Naive B cell (primary cell): ENCODE data around the gene CDRT4. TPM values are rescaled to one million over a fixed set of nuclear protein-coding genes. Genes with fewer than 3 reads are reported as not detected.

Source experiments
- ATAC-seq, 2 donors: fragments of 150-1000 bp; cut with Tn5 transposase; 2 replicates each; pipeline ENCODE4 v1.10.0; 2021; ENCODE audit warnings: low read depth in 2 of 2, mild to moderate bottlenecking in 2 of 2, moderate library complexity in 2 of 2
- DNase-seq: peaks from one replicate; pipeline ENCODE4 v3.0.0; 2022
- H3K27ac Mint-ChIP-seq, 6 donors: one replicate each; pipeline ENCODE4 v1.8.0; 2020 to 2022; ENCODE audit warnings: mild to moderate bottlenecking in 6 of 6, mixed read lengths in 6 of 6, moderate library complexity in 5 of 6, inconsistent platforms in 2 of 6
- H3K27me3 Mint-ChIP-seq, 3 donors: one replicate each; pipeline ENCODE4 v1.8.0; 2021 to 2022; ENCODE audit warnings: mixed read lengths in 3 of 3, mild to moderate bottlenecking in 1 of 3
- H3K36me3 Mint-ChIP-seq, 2 donors: one replicate each; pipeline ENCODE4 v1.8.0; 2020 to 2022; ENCODE audit warnings: mixed read lengths in 2 of 2, inconsistent platforms in 1 of 2, mild to moderate bottlenecking in 1 of 2
- H3K4me1 Mint-ChIP-seq, 3 donors: one replicate each; pipeline ENCODE4 v1.8.0; 2020 to 2022; ENCODE audit warnings: mixed read lengths in 3 of 3, inconsistent platforms in 1 of 3, mild to moderate bottlenecking in 1 of 3, moderate library complexity in 1 of 3
- H3K4me3 Mint-ChIP-seq, 8 donors: one replicate each; pipeline ENCODE4 v1.8.0; 2020 to 2022; ENCODE audit warnings: mild to moderate bottlenecking in 8 of 8, mixed read lengths in 8 of 8, moderate library complexity in 8 of 8, inconsistent platforms in 2 of 8
- H3K9me3 Mint-ChIP-seq, 7 donors: one replicate each; pipeline ENCODE4 v1.8.0; 2020 to 2022; ENCODE audit warnings: mixed read lengths in 7 of 7, mild to moderate bottlenecking in 5 of 7, inconsistent platforms in 2 of 7, moderate library complexity in 1 of 7
- polyA plus RNA-seq, 6 donors: library from polyadenylated mRNA; unstranded; fragments of 300-500 nt; fragmentation: Illumina TruSeq; gene quantifications; one replicate each; pipeline ENCODE4 v1.2.3, GENCODE V29; 2021; ENCODE audit warnings: low read depth in 6 of 6

CDRT4 gene
- polyA plus RNA-seq, 6 donors from 2014 or later: 0.37 to 1.7 TPM; not detected in 4

DNA sequence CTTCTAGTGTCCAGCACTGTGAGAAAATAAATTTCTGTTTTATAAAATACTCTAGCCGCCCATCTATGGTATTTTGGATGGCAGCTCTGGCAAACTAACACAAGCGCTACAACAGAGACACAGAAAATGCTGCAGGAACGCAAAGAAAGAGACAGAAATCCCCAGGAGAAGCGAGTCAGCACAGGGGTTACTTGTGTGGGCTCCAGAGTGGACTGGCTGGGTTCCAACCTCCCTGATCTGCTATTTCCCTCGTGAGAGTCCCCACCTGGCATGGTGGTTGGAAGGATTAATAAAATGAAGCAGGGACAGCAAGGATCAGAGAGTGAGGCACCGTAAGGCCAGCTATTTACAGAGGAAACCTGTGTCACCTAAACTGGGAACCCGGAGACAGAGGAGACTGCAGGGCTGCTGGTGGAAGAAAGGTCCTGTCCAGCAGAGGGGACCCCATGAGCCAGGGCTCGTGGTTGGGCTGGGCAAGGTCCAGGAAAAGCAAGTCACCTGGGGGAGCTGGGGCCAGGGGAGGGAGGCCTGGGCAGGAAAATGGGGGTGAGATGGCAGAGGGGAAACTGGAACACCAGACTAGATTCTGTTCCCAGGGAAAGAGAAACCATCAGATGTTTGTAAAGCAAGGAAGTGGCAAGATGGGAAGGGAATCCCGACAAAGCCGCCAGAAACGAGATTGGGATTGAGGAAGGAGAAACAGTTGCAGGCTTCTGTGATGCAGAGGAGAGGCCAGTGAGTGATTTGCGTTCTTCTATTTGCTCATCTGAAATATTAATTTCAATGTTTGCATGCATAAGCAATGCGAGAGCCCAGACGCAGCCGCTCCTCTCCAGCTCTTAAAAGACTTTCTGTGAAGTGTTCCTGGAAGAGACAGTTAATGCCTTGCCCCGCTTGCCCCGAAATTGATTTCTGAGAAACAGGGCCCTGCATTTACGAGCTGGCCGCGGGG, 63.0 kb downstream of the CDRT4 start:
- Mint-ChIP-seq H3K27me3 (peaks cover 4 to 10% (median 5%) of the 10 kb centered on the region in 3 donors), H3K27ac (no peak overlapping the region), H3K9me3 (no peaks in the 10 kb centered on the region), H3K36me3 (no peaks in the 10 kb centered on the region), H3K4me1 (no peaks in the 10 kb centered on the region), H3K4me3 (peak overlapping the region in 1 of 8 donors; percentile 52)
- DNase-seq: no peak
- no peak for ATAC-seq

DNA sequence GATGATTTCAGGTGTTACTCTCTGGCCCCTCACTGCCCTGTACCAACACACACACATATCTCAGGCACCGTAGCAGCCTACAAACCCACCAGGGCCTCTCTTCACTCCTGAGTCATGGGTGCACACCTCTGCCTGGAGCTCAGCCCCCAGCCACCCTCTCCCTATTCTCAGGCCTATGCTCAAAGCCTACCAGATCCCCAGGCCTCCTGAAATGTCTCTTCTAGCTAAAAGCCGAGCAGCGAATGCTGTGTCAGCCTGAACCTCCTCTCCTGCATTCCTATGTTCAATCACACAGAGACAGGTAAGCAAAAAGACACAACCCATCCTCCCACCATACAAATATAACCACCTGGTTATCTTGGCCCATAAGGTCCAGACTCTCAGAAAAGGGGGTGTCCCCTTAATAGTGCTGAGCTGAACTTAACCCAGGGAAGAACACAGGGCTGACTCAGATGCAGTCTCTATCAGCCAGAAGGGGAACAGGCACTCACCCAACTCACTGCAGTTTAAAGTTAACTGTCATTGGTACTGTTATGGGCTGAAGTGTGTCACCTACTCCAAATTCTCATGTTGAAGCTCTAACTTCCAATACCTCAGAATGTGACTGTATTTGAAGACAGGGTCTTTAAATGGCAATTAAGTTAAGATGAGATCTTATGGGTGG, 64.0 kb downstream of the CDRT4 start:
- H3K9me3 Mint-ChIP-seq: no peaks in the 10 kb centered on the region
- H3K27me3 Mint-ChIP-seq: peaks cover 4 to 20% (median 5%) of the 10 kb centered on the region in 3 donors
- no peak for DNase-seq
- ATAC-seq: no peak
- no peak overlapping the region for H3K27ac Mint-ChIP-seq
- no peaks in the 10 kb centered on the region for H3K36me3 Mint-ChIP-seq
- H3K4me1 Mint-ChIP-seq: no peaks in the 10 kb centered on the region
- peak overlapping the region in 1 of 8 donors; percentile 26 for H3K4me3 Mint-ChIP-seq

DNA sequence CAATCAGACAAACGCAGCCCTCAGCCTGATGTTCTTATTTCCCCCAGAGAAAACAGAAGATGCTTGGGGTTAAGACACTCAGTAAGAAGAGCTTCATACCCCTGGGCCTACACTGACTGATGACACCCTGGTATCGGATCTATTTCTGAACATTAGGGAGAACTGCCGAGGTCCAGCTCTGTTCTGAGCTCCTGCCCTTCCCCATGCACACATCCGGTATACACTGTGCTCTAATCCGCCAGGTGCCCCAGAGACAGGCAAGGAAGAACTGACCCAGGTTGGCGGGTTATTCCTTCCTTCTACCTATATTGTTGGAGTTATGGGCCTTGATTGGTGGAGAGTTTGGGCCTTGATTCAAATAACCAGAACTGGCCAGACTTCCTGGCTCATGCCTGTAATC, 68.0 kb downstream of the CDRT4 start:
- Mint-ChIP-seq H3K36me3 (no peaks in the 10 kb centered on the region), H3K4me3 (no peak overlapping the region), H3K27me3 (peaks cover 4 to 30% (median 13%) of the 10 kb centered on the region in 3 donors), H3K4me1 (no peaks in the 10 kb centered on the region), H3K9me3 (no peaks in the 10 kb centered on the region), H3K27ac (no peak overlapping the region)
- DNase-seq (no peak), ATAC-seq (no peak)

DNA sequence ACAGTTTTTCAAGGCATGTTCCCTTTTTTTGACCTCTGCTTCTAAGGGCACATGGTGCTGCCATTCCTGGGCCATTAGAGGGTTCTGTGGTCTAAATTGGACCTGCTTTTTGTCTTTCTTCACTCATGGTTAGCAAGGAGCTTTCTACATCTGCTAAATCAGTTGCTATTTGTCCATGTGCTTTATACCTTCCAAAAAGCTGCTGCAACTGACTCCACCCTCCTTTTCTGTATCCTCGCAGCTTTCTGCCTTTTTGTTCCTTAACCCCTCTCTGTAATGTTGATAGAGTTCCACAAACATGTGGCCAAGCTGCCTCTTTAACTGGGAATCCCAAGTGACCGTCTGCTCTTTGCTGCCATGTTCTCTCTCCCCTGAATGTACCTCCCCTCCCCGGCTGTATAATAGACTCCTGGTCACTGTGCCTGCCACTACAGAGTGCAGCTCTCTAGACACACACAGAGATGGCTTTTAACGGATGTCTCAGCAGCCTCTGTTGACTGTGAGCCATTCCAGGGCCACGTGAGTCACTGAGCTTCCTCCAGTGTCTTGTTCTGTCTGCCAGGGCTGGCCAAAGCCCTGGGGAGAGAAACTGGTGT, 68.6 kb downstream of the CDRT4 start:
- H3K27ac Mint-ChIP-seq: peak overlapping the region in 1 of 6 donors; percentile 8
- peak overlapping the region in 1 of 8 donors; percentile 39 for H3K4me3 Mint-ChIP-seq
- no peaks in the 10 kb centered on the region for H3K36me3 Mint-ChIP-seq
- ATAC-seq (no peak), DNase-seq (no peak)
- H3K4me1 Mint-ChIP-seq: no peaks in the 10 kb centered on the region
- H3K9me3 Mint-ChIP-seq: no peaks in the 10 kb centered on the region
- H3K27me3 Mint-ChIP-seq: peaks cover 5 to 28% (median 13%) of the 10 kb centered on the region in 3 donors

DNA sequence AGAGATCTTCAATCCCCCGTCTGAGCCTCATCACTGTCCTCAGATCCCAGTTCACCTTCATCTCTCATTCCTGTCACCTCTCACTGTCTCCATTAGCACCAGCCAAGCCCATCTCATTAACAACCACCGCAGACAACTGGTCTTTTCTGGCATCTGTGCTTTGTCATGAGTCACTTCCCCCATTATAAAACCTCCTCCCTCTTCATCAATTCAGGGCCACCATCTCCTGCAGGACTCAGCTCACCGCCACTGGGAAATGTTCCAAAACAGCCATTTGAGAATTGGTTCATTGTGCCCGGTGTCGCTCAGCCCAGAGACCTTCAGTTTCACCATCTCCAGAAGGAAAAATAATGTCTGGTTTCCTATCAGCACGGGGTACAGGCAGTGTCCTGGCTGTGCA, 69.1 kb downstream of the CDRT4 start:
- H3K27ac Mint-ChIP-seq: no peak overlapping the region
- DNase-seq (no peak), ATAC-seq (no peak)
- H3K27me3 Mint-ChIP-seq: peaks cover 9 to 28% (median 14%) of the 10 kb centered on the region in 3 donors
- no peaks in the 10 kb centered on the region for H3K36me3 Mint-ChIP-seq
- peak overlapping the region in 1 of 8 donors; percentile 11 for H3K4me3 Mint-ChIP-seq
- H3K4me1 Mint-ChIP-seq: no peaks in the 10 kb centered on the region
- no peaks in the 10 kb centered on the region for H3K9me3 Mint-ChIP-seq

DNA sequence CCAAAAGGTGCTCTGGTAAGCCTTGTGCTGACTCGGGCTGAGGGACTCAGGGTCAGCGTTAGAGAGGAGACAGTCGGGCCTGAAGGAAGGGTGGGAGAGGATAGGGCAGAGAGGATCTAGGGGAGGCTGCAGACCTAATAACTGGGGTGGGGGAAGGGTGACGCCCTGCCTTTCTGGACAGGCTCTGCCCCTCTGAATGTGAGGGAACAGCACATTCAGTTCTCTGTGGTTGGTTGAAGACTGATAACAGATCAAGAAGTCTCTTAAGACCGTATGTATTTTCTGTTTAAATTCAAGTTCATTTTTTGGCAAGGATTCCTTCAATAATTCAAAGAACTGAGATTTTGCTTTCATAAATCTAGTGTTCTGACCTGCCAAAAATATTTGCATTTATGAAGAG, 69.8 kb downstream of the CDRT4 start:
- no peak overlapping the region for H3K4me3 Mint-ChIP-seq
- H3K36me3 Mint-ChIP-seq: no peaks in the 10 kb centered on the region
- no peaks in the 10 kb centered on the region for H3K4me1 Mint-ChIP-seq
- ATAC-seq: no peak
- DNase-seq: no peak
- no peaks in the 10 kb centered on the region for H3K9me3 Mint-ChIP-seq
- peaks cover 9 to 30% (median 14%) of the 10 kb centered on the region in 3 donors for H3K27me3 Mint-ChIP-seq
- no peak overlapping the region for H3K27ac Mint-ChIP-seq

DNA sequence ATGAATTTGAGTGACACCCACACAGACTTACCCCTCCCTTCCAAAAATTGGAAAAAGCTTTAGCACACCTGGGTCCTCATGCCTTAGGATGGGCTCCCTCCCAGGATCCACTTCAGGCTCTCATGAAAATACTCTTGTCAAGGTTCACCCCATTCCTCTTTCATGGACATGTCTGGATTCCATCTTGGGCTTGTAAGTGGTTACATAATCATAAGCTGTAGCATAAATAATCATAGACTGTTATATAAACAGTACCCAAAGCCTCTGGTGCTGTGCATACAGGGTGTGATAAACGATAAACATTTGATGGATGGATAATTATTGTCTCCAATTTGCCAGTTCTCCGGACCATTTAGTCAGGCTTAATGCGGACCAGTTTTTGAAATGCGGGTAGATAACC, 72.3 kb downstream of the CDRT4 start:
- peaks cover 0 to 3% (median 0%) of the 10 kb centered on the region in 7 donors for H3K9me3 Mint-ChIP-seq
- no peaks in the 10 kb centered on the region for H3K36me3 Mint-ChIP-seq
- ATAC-seq (no peak), DNase-seq (no peak)
- H3K4me3 Mint-ChIP-seq: no peak overlapping the region
- no peaks in the 10 kb centered on the region for H3K4me1 Mint-ChIP-seq
- no peak overlapping the region for H3K27ac Mint-ChIP-seq
- H3K27me3 Mint-ChIP-seq: peaks cover 6 to 30% (median 14%) of the 10 kb centered on the region in 3 donors

DNA sequence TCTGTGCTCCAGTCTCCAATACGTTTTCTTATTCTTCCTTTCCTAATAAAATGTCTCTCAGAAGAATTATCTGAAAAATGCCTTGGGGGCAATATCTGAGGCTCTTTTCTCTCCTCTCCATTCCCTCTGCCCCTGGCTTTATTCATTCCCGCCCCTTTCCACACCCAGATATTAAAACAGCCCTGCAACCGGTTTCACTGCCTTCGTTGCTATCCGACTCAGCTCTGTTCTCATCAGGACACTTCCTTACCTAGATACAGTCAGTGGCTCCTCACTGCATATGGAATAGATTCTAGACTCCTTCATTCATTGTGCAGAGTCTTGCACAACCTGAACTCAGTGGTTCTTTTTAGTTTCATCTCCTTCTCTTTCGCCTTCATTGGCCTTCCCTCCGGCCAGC, 74.0 kb downstream of the CDRT4 start:
- Mint-ChIP-seq H3K27ac (no peak overlapping the region), H3K4me3 (no peak overlapping the region), H3K36me3 (no peaks in the 10 kb centered on the region), H3K4me1 (no peaks in the 10 kb centered on the region), H3K27me3 (peaks cover 12 to 21% (median 18%) of the 10 kb centered on the region in 3 donors), H3K9me3 (peaks cover 0 to 5% (median 0%) of the 10 kb centered on the region in 7 donors)
- DNase-seq (no peak), ATAC-seq (no peak)

DNA sequence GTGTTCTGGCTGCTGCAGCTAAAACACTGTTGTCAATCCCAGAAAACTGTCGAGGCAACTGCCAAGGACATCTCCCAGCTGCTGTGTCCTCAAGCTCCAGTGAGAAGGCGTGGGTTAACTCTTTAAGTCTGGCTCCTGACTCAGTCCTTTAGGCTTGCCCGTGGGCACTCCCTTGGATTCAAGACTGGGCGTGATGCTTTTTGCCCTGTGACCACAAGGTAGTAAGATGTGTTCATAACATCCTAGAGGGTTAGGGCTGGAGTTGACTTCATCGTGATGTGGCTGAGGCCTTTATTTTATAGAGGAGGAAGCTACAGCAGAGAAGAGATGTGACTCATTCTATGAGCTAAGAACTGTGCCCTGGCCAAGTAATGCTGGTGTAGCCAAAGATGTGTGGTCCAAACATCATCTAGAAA, 75.1 kb downstream of the CDRT4 start:
- no peak for DNase-seq
- Mint-ChIP-seq H3K36me3 (no peaks in the 10 kb centered on the region), H3K27ac (no peak overlapping the region), H3K4me1 (no peaks in the 10 kb centered on the region), H3K4me3 (no peak overlapping the region), H3K27me3 (peaks cover 12 to 18% (median 18%) of the 10 kb centered on the region in 3 donors), H3K9me3 (peaks cover 0 to 5% (median 0%) of the 10 kb centered on the region in 7 donors)
- no peak for ATAC-seq

DNA sequence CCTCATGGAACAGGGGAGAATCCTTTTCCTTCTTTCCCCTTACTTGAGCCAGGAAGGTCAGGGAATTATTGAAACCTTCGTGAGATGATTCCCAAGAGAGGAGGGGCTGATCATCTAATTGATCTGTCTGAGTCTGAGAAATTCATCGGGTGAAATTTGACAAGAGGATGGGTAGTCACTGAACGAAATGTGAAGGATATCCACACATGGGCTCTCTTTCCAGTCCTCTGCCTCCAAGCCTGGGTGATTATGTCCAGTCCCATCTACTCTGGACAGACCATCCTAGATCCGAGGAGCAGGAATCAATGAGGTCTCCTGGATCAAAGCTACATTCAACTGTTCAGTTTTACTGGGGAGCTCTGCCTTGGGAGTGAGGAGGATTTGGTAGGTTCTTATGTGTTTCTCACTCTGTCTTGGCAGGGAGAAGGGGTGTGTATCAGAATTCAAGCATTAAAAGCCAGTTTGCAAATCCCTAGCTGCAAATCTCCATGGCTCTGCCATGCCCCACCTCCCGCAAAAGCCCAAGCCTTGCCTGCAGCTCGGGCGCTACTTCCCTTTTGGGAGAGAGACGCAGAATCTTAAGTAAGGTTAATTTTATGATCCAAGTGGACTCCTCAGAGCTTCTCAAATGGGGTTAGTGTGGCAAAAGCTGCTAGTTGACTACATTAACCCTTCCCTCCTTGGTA, 78.9 kb downstream of the CDRT4 start:
- Mint-ChIP-seq H3K4me1 (no peaks in the 10 kb centered on the region), H3K27me3 (peaks cover 5 to 19% (median 12%) of the 10 kb centered on the region in 3 donors), H3K9me3 (peaks cover 0 to 11% (median 3%) of the 10 kb centered on the region in 7 donors), H3K27ac (no peak overlapping the region), H3K36me3 (no peaks in the 10 kb centered on the region), H3K4me3 (no peak overlapping the region)
- ATAC-seq (no peak), DNase-seq (no peak)

DNA sequence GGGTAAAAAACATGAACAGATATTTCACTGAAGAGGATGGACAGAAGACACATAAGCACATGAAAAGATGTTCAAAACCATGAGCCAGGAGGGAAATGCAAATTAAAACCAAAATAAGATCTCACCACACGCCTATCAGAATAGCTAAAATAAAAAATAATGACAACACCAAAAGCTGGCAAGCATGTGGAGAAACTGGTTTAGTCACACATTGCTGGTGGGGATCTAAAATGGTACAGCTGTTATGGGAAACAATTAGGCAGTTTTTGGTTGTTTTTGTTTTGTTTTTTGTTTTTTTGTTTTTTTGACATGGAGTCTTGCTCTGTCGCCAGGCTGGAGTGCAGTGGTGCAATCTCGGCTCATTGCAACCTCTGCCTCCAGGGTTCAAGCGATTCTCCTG, 81.3 kb downstream of the CDRT4 start:
- no peak for ATAC-seq
- Mint-ChIP-seq H3K4me1 (no peaks in the 10 kb centered on the region), H3K27ac (no peak overlapping the region), H3K36me3 (no peaks in the 10 kb centered on the region), H3K27me3 (peaks cover 0 to 17% (median 12%) of the 10 kb centered on the region in 3 donors), H3K9me3 (peaks cover 0 to 11% (median 3%) of the 10 kb centered on the region in 7 donors), H3K4me3 (no peak overlapping the region)
- DNase-seq: no peak
